ENCODE data around the gene PON3. TPM values are rescaled to one million over a fixed set of nuclear protein-coding genes. Genes with fewer than 3 reads are reported as not detected.

The PON3 gene
- total and polyA plus RNA-seq, 2 of the 13 experiments (the other 11 are each of a cell fraction or from before 2014, with no cell fraction given) = 23.6 to 37.8 TPM

- TF ChIP-seq ZHX2 (IDR thresholded peaks at IDR 0.05; ENCODE audit: low read depth) = no peak
- peak; percentile 92 for TF ChIP-seq ZHX2 (CRISPR knock-in tag; IDR thresholded peaks at IDR 0.05; ENCODE audit: borderline replicate concordance)
- TF ChIP-seq ZNF441 (CRISPR knock-in tag; IDR thresholded peaks at IDR 0.05; ENCODE audit: borderline replicate concordance) = no peak; the same call in 1 of the 2 replicates
- no peak for TF ChIP-seq ZBTB40 (IDR thresholded peaks at IDR 0.05)
- peak; percentile 77 for TF ChIP-seq ZBTB40 (CRISPR knock-in tag; IDR thresholded peaks at IDR 0.05)
- TF ChIP-seq HDAC6 (IDR thresholded peaks at IDR 0.05; ENCODE audit: low read depth, low read length) = no peak
- TF ChIP-seq ZNF749 (CRISPR knock-in tag; IDR thresholded peaks at IDR 0.05; ENCODE audit: borderline replicate concordance) = peak; percentile 88; the same call in 1 of the 2 replicates
- TF ChIP-seq SP140L (CRISPR knock-in tag; IDR thresholded peaks at IDR 0.05; ENCODE audit: borderline replicate concordance) = no peak
- TF ChIP-seq JUND (CRISPR knock-in tag; IDR thresholded peaks at IDR 0.05) = no peak
- TF ChIP-seq HMGA1 (CRISPR knock-in tag; conservative IDR thresholded peaks at IDR 0.05) = no peak
- TF ChIP-seq ATF7 (IDR thresholded peaks at IDR 0.05) = no peak
- TF ChIP-seq ATF7 (CRISPR knock-in tag; IDR thresholded peaks at IDR 0.05) = no peak
These were observed 38.6 kb upstream of the PON3 start, which contains the start of gene PON2 (continued) for GRCh38 chr7:95434557-95435421.

Measured in HepG2 (cell line).